ENCODE measurements around the gene PLXDC1. TPM values are rescaled to one million over a fixed set of nuclear protein-coding genes. Genes with fewer than 3 reads are reported as not detected.

Gene PLXDC1
- total RNA-seq, 2 donors from 2014 or later = 3.0 to 5.6 TPM

DNA sequence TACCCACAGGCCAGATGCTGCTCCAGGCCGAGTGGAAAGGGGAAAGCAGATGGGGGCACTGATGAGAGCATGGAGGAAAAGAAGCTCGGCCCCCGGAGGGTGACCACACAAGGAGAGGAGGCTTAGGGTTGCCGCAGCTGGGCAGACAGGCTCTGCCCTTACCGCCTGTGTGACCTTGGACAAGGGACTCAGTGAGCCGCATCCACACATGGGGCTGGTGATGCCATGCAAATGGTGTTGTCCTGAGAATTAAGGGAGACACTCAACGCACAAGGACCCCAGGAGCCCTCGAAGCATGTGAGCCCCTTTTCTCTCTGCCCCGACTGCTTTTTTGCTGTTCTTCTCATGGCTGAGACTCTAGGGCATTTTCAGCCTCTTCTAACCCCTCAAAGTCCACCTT is 61.0 kb downstream of the PLXDC1 start:
- Mint-ChIP-seq H3K36me3 (ENCODE audit: insufficient read depth in 2 of 2) (no peaks in the 10 kb centered on the region), H3K9me3 (no peaks in the 10 kb centered on the region), H3K27ac (no peak overlapping the region), H3K4me1 (ENCODE audit: low read depth) (peaks cover 45% of the 10 kb centered on the region), H3K4me3 (no peak overlapping the region), H3K27me3 (ENCODE audit: low read depth) (no peaks in the 10 kb centered on the region)
- DNase-seq (no peak), ATAC-seq (replicated peaks in 1 of 2) (no peak)

DNA sequence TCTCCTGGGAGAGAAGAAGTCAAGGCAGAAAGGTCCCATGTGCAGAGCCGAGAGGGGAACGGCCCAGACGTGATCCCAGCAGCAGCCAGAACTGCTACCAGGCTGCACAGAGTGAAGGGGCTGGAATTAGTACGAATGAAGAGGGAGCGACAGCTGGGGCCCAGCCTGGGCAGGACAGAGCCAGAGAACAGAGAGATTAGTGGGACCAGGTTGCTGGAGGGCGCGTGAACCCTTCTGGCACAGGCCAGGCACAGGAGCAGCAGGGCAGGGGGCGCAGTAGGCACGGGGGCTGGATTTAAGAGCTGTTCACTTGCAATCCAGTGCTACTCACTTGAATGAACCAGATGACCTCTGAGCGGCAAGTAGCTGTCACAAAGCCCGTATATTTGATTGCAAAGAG is 66.9 kb downstream of the PLXDC1 start:
- ATAC-seq (replicated peaks in 1 of 2) = no peak
- H3K4me1 Mint-ChIP-seq (ENCODE audit: low read depth) = no peaks in the 10 kb centered on the region
- no peaks in the 10 kb centered on the region for H3K9me3 Mint-ChIP-seq
- H3K36me3 Mint-ChIP-seq (ENCODE audit: insufficient read depth in 2 of 2) = no peaks in the 10 kb centered on the region
- H3K27ac Mint-ChIP-seq = no peak overlapping the region
- H3K27me3 Mint-ChIP-seq (ENCODE audit: low read depth) = no peaks in the 10 kb centered on the region
- H3K4me3 Mint-ChIP-seq = no peak overlapping the region
- no peak for DNase-seq

DNA sequence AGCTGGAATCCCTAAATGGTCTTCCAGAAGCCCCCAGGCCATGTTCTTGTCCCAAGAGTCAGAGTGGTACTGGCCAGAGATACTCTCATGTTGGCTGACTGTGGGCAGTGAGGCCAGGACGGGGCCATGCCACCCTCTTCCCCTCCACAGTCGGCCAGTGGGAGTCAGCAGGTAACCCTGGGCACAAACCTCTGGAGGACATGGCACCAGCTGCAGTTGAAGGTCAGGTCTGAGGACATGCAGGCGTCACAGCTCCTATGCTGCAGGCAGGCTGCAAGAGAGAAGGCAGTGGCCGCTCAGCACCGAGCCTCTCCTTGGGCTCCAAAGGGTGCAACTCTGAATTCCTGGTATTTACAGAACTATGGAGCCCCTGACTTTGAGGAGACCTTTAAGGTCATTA is 68.2 kb downstream of the PLXDC1 start:
- Mint-ChIP-seq H3K27me3 (ENCODE audit: low read depth) (no peaks in the 10 kb centered on the region), H3K36me3 (ENCODE audit: insufficient read depth in 2 of 2) (no peaks in the 10 kb centered on the region), H3K4me3 (no peak overlapping the region), H3K4me1 (ENCODE audit: low read depth) (no peaks in the 10 kb centered on the region), H3K9me3 (no peaks in the 10 kb centered on the region), H3K27ac (no peak overlapping the region)
- ATAC-seq (replicated peaks in 1 of 2) (no peak), DNase-seq (no peak)

DNA sequence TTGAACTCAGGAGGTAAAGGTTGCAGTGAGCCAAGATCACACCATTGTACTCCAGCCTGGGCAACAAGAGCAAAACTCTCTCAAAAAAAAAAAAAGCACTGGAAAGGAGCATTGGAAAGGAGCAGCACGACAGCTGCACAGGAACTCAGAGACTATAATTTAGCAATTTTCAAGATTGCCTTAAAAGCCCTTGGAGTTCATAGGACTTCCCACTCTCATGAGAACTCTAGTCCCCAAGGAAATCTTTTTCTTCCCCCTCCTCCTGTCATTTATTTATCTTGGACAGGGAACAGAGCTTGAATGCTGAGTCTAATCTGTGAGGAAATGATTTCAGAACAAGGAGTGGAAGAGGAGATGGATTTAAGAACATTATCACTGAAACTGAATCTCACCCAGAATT is 69.0 kb downstream of the PLXDC1 start:
- Mint-ChIP-seq H3K4me3 (no peak overlapping the region), H3K27me3 (ENCODE audit: low read depth) (no peaks in the 10 kb centered on the region), H3K27ac (no peak overlapping the region), H3K36me3 (ENCODE audit: insufficient read depth in 2 of 2) (no peaks in the 10 kb centered on the region), H3K9me3 (no peaks in the 10 kb centered on the region), H3K4me1 (ENCODE audit: low read depth) (no peaks in the 10 kb centered on the region)
- ATAC-seq (replicated peaks in 1 of 2) = no peak
- DNase-seq = no peak

DNA sequence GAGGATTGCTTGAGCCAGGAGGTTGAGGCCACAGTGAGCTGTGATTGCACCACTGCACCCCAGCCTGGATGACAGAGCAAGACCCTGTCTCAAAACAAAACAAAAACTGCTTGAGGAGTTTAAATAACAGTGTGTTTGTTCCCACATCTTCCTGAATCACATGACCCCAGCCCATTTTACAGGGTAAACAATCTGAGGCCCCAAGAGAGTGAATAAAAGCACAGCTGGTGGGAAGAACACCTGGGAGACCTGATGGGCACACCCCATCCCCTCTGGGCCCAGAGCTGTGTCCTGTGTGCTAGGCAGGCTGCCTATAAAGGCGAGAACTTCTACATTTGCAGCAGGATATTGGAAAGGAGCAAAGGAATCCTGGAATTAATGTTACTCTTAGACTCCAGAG is 69.6 kb downstream of the PLXDC1 start:
- ATAC-seq (replicated peaks in 1 of 2) = no peak
- Mint-ChIP-seq H3K36me3 (ENCODE audit: insufficient read depth in 2 of 2) (no peaks in the 10 kb centered on the region), H3K4me3 (no peak overlapping the region), H3K27ac (no peak overlapping the region), H3K4me1 (ENCODE audit: low read depth) (no peaks in the 10 kb centered on the region), H3K9me3 (no peaks in the 10 kb centered on the region), H3K27me3 (ENCODE audit: low read depth) (no peaks in the 10 kb centered on the region)
- DNase-seq = no peak

DNA sequence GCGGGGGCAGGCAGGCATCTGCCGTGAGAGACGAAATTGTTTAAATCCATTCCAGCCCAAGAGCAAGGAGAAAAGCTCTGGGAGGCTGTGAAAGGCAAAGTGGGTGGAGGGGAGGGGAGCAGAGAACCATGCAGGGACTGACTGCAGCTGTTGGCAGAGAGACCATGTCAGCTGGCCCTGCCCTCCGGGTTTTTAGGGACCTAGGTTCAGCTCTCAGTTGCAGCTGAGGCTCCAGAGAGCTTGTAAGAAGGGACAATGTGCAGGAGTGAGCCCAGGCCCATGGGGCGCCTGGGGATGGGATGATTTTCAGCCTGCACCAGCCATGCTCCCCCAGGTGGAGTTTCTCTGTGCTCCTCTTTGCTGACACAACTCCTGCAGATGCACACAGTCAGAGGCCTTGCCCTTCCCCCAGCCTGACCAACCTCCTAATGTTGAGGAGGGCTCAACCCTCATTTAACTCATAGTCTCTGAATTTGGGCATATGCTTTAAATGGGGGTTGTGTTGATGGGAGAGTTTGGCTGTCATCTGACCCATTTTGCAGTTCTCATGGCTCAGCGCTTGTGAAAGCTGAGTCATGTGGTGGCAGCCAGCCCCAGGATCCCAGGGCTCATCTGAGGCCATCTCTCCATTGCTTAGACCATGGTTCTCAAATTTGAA is 70.9 kb downstream of the PLXDC1 start:
- DNase-seq (no peak), ATAC-seq (replicated peaks in 1 of 2) (no peak)
- Mint-ChIP-seq H3K36me3 (ENCODE audit: insufficient read depth in 2 of 2) (no peaks in the 10 kb centered on the region), H3K27me3 (ENCODE audit: low read depth) (no peaks in the 10 kb centered on the region), H3K4me3 (no peak overlapping the region), H3K4me1 (ENCODE audit: low read depth) (no peaks in the 10 kb centered on the region), H3K27ac (no peak overlapping the region), H3K9me3 (no peaks in the 10 kb centered on the region)

DNA sequence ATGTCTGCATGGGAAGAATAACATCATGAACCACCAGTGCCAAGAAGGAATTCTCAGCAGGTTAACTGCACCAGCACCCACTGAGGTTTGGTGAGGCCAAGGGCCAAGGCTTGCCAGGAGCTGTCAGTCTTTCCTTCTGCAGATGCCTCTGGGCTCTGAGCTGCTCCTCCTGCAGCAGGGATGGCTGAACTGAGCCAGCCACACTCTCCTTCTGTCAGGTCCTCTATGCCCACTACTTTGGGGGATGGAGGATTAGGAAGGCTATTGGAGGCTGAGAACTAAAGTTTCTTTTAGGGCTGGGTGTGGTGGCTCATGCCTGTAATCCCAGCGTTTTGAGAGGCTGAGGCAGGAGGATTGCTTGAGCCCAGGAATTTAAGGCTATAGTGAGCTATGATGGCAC is 71.6 kb downstream of the PLXDC1 start:
- peaks cover 5% of the 10 kb centered on the region for H3K4me1 Mint-ChIP-seq (ENCODE audit: low read depth)
- no peak overlapping the region for H3K4me3 Mint-ChIP-seq
- H3K9me3 Mint-ChIP-seq = no peaks in the 10 kb centered on the region
- no peak overlapping the region for H3K27ac Mint-ChIP-seq
- no peaks in the 10 kb centered on the region for H3K27me3 Mint-ChIP-seq (ENCODE audit: low read depth)
- ATAC-seq (replicated peaks in 1 of 2) (no peak), DNase-seq (no peak)
- no peaks in the 10 kb centered on the region for H3K36me3 Mint-ChIP-seq (ENCODE audit: insufficient read depth in 2 of 2)

DNA sequence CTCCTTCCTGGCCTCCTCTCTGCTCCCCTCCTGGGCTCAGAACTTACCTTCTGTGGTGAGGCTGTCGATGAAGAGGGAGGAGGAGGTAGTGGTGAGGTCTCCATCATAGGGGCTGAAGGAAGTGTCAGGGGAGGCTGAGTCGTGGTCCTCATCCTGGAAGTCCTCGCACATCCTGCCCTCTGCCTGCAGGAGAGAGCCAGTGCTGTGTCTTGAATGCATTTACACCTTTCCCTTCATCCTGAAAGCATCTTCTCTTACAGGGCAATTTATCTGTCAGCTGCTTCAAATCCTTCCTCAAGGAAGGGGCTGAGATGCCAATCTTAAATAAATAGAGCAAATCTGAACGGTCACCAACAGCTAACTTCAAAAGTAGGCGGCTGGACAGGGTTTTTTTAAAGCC is 73.6 kb downstream of the PLXDC1 start:
- no peak for DNase-seq
- no peak for ATAC-seq (replicated peaks in 1 of 2)
- H3K36me3 Mint-ChIP-seq (ENCODE audit: insufficient read depth in 2 of 2) = no peaks in the 10 kb centered on the region
- no peaks in the 10 kb centered on the region for H3K9me3 Mint-ChIP-seq
- H3K4me3 Mint-ChIP-seq = no peak overlapping the region
- H3K4me1 Mint-ChIP-seq (ENCODE audit: low read depth) = peaks cover 17% of the 10 kb centered on the region
- H3K27ac Mint-ChIP-seq = no peak overlapping the region
- no peaks in the 10 kb centered on the region for H3K27me3 Mint-ChIP-seq (ENCODE audit: low read depth)

DNA sequence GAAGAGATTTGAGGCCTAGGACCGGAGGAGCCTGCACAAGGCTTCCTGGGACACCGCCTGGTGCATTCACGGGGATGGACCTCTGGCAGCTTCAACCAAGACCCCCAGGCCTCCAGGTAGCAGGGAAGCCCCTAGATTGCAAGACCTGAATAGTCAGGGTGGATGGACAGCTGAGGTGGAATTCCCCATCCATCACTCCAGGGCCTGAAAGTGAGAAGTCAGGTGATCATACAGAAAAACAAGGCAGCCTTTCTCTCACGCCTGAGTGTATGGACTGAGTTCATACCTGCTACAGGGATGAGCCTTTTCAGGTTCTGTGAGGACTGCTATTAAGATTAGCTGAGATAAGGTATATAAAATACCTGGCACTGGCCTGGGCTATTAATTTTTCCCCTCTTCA is 74.2 kb downstream of the PLXDC1 start:
- Mint-ChIP-seq H3K4me3 (no peak overlapping the region), H3K27ac (no peak overlapping the region), H3K27me3 (ENCODE audit: low read depth) (no peaks in the 10 kb centered on the region), H3K4me1 (ENCODE audit: low read depth) (peaks cover 17% of the 10 kb centered on the region), H3K9me3 (no peaks in the 10 kb centered on the region), H3K36me3 (ENCODE audit: insufficient read depth in 2 of 2) (no peaks in the 10 kb centered on the region)
- no peak for ATAC-seq (replicated peaks in 1 of 2)
- no peak for DNase-seq

DNA sequence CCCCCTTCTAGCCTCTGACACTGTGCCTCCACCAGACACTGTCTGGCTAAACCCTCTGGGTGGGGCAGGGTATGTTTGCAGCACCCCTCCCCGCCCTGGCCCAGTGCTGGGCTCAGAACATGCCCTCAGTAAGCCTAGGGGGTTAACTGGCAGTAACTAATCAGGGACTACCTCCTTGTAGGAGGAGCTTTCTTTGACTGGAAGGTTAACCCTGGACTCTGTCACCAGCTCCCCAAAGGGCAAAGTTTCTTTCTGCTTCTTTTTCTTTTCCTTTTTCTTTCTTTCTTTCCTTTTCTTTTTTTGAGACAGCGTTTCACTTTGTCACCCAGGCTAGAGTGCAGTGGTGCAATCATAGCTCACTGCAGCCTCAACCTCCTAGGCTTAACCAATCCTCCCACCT is 76.8 kb downstream of the PLXDC1 start:
- ATAC-seq (replicated peaks in 1 of 2) (no peak), DNase-seq (no peak)
- Mint-ChIP-seq H3K36me3 (ENCODE audit: insufficient read depth in 2 of 2) (no peaks in the 10 kb centered on the region), H3K27me3 (ENCODE audit: low read depth) (no peaks in the 10 kb centered on the region), H3K4me1 (ENCODE audit: low read depth) (peaks cover 18% of the 10 kb centered on the region), H3K9me3 (no peaks in the 10 kb centered on the region), H3K27ac (no peak overlapping the region), H3K4me3 (no peak overlapping the region)

DNA sequence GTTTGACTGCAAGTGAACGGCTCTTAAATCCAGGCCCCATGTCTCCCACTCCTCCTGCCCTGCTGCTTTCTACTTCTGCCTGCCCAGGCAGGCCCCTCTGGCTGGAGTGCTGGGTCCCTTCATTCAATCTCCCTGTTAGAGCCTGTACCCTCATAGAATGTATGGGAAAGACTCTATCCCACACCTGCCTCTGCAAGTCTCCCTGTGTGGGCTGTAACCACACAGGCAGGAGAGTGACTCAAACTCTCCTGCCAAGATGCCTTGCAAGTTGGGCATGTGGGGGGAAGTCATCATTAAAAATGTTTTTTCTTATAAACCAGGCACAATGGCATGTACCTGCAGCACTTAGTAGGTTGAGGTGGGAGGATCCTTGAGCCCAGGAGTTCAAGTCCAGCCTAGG is 77.5 kb downstream of the PLXDC1 start:
- ATAC-seq (replicated peaks in 1 of 2) = no peak
- Mint-ChIP-seq H3K4me1 (ENCODE audit: low read depth) (peaks cover 23% of the 10 kb centered on the region), H3K9me3 (no peaks in the 10 kb centered on the region), H3K27me3 (ENCODE audit: low read depth) (no peaks in the 10 kb centered on the region), H3K4me3 (no peak overlapping the region), H3K36me3 (ENCODE audit: insufficient read depth in 2 of 2) (no peaks in the 10 kb centered on the region), H3K27ac (no peak overlapping the region)
- DNase-seq = no peak

DNA sequence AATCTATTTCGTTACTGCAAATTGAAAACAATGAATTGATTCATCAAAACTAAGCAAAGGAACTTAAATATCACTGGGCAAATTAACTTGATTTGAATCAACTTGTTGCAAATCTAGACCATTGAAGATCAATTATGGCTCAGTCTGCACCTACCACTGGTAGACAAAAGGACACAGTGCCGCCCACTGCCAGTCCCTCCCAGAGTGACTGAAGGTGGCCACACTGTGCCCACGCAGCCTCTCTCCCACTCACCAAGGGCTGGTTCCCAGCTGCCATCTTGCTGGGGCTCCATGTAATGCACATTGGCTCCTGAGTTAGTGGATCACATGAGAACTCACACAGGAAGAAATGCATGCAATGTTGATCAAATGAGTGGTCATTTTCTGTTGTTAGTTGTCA is 78.1 kb downstream of the PLXDC1 start:
- Mint-ChIP-seq H3K4me3 (no peak overlapping the region), H3K36me3 (ENCODE audit: insufficient read depth in 2 of 2) (no peaks in the 10 kb centered on the region), H3K27ac (no peak overlapping the region), H3K27me3 (ENCODE audit: low read depth) (no peaks in the 10 kb centered on the region), H3K9me3 (no peaks in the 10 kb centered on the region), H3K4me1 (ENCODE audit: low read depth) (peaks cover 23% of the 10 kb centered on the region)
- DNase-seq (no peak), ATAC-seq (replicated peaks in 1 of 2) (no peak)

DNA sequence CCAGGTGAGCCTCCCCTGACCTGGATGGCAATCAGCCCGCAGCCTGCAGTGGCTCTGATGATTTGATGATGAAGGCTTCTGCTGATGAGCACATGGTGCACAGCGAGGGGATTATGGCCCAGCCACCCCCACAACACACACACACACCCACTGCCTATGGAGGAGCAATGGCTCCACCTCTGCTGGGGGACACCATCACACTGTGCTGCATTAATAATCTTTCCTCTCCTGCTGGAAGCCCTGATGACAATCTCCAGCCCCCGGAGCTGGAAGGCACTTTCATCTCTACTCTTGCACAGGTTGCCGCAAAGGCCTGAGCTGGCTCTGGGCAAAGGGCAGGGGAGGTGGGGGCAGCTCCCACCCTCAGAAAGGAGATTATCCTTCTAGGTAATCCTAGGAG is 79.9 kb downstream of the PLXDC1 start:
- Mint-ChIP-seq H3K4me3 (no peak overlapping the region), H3K36me3 (ENCODE audit: insufficient read depth in 2 of 2) (no peaks in the 10 kb centered on the region), H3K4me1 (ENCODE audit: low read depth) (peaks cover 23% of the 10 kb centered on the region), H3K9me3 (no peaks in the 10 kb centered on the region), H3K27me3 (ENCODE audit: low read depth) (no peaks in the 10 kb centered on the region), H3K27ac (no peak overlapping the region)
- no peak for ATAC-seq (replicated peaks in 1 of 2)
- DNase-seq = no peak

DNA sequence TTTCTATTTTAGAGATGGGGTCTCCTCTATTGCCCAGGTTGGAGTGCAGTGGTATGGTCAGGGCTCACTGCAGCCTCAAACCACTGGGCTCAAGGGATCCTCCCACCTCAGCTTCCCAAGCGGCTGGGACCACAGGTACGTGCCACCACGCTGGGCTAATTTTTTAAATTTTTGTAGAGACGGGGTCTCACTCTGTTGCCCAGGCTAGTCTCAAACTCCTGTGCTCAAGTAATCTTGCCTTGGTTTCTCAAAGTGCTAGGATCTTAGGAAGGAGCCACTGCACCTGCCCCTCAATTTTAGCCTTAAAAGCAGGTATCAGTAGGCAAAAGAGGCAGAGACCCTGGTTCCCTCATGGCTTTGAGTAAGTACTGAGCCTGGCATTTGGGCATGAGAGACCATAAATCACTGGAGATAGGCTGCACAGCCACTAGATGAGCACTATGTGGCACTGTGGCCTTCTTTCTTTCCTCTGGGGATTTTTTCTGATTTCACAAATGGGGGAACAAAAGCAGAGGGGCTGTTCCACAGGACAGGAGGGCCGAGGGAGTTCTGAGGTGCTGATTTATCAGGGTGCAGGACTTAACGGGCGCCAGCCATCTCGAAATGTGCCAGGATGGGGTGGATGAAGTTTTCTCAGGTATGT is 82.2 kb downstream of the PLXDC1 start:
- Mint-ChIP-seq H3K4me1 (ENCODE audit: low read depth) (peaks cover 13% of the 10 kb centered on the region), H3K27me3 (ENCODE audit: low read depth) (no peaks in the 10 kb centered on the region), H3K27ac (no peak overlapping the region), H3K36me3 (ENCODE audit: insufficient read depth in 2 of 2) (no peaks in the 10 kb centered on the region), H3K4me3 (no peak overlapping the region), H3K9me3 (no peaks in the 10 kb centered on the region)
- peak; percentile 58 to 65 for ATAC-seq (replicated peaks in 1 of 2)
- DNase-seq = peak in 1 of 2 donors; percentile 18
